Measurements from ENCODE around the gene DLG3. TPM values are rescaled to one million over a fixed set of nuclear protein-coding genes. Genes with fewer than 3 reads are reported as not detected.

DLG3 gene
- total and polyA plus RNA-seq, 2 of the 8 experiments (the other 6 are each of a cell fraction or from before 2014, with no cell fraction given), result 29.2 to 63.8 TPM

GRCh38 chrX:70479922-70480659, 35.5 kb downstream of the DLG3 start:
- Histone ChIP-seq H4K91ac (replicated peaks; ENCODE audit: insufficient read length, low read length) (no peak overlapping the region), H3K4me1 (replicated peaks in 1 of 4; ENCODE audit: control insufficient read depth in 3 of 4, insufficient read depth in 4 of 4, low read length in 3 of 4) (peaks cover 7 to 34% (median 24%) of the 10 kb centered on the region in 4 experiments; a peak in 6 of 7 replicates), H3K9ac (replicated peaks in 1 of 4; ENCODE audit: extremely low read depth in 1 of 4, low read depth in 3 of 4, low read length in 3 of 4) (no peak overlapping the region), H2AFZ (ENCODE audit: low read length) (no peak overlapping the region), H4K5ac (ENCODE audit: insufficient read length, low read depth, low read length) (no peak overlapping the region), H4K8ac (ENCODE audit: extremely low read depth, insufficient read depth, low read length) (no peak overlapping the region), H3K23ac (ENCODE audit: insufficient read length) (no peak overlapping the region), H3K9me3 (ENCODE audit: insufficient read depth in 2 of 2, low read depth in 1 of 2, low read length in 1 of 2) (no peaks in the 10 kb centered on the region), H3K56ac (replicated peaks; ENCODE audit: insufficient read length, low read depth, low read length) (no peak overlapping the region), H3K79me2 (ENCODE audit: control insufficient read depth in 1 of 2, insufficient read depth in 2 of 2, low read length in 2 of 2) (peaks cover 0 to 70% of the 10 kb centered on the region in 2 experiments; a peak in 2 of 4 replicates), H3K36me3 (ENCODE audit: control insufficient read depth in 2 of 4, insufficient read depth in 4 of 4, low read length in 3 of 4) (peaks cover 0 to 24% (median 6%) of the 10 kb centered on the region in 4 experiments; a peak in 4 of 8 replicates), H3K79me1 (ENCODE audit: low read depth, low read length) (peaks cover 4% of the 10 kb centered on the region), H3K23me2 (ENCODE audit: low read depth, low read length) (peaks cover 1% of the 10 kb centered on the region), H3K27ac (ENCODE audit: low read depth, low read length) (no peak overlapping the region), H4K20me1 (replicated peaks in 1 of 2; ENCODE audit: control insufficient read depth in 1 of 2, insufficient read depth in 2 of 2, low read length in 2 of 2) (peaks cover 4 to 29% of the 10 kb centered on the region in 2 experiments), H2BK120ac (replicated peaks; ENCODE audit: low read depth, low read length) (no peak overlapping the region), H3K4me3 (ENCODE audit: extremely low read depth in 1 of 4, insufficient read depth in 2 of 4, low read depth in 3 of 4, low read length in 4 of 4) (no peak overlapping the region), H3K18ac (ENCODE audit: extremely low read depth, low read length) (no peak overlapping the region), H2AK5ac (ENCODE audit: low read depth, low read length) (no peak overlapping the region), H3K4ac (replicated peaks; ENCODE audit: insufficient read length, low read depth, low read length) (no peak overlapping the region), H2BK20ac (ENCODE audit: low read length) (no peak overlapping the region), H2BK5ac (ENCODE audit: low read depth, low read length) (no peak overlapping the region), H3K27me3 (replicated peaks in 1 of 4; ENCODE audit: control insufficient read depth in 3 of 4, extremely low read depth in 1 of 4, insufficient read depth in 3 of 4, low read length in 3 of 4) (no peaks in the 10 kb centered on the region), H2BK15ac (ENCODE audit: low read length) (no peak overlapping the region), H2BK12ac (ENCODE audit: low read depth, low read length) (no peak overlapping the region), H3K14ac (ENCODE audit: insufficient read length) (no peak overlapping the region), H3K4me2 (ENCODE audit: insufficient read depth in 1 of 2, low read depth in 2 of 2, low read length in 2 of 2) (peak overlapping the region; percentile 39 to 88)
- POLR2A ChIA-PET (ENCODE audit: partially characterized antibody), result interaction anchor here (0.9 to 5.3 kb wide), 6 partner anchors 10 to 26 kb away, joined by 3 to 29 read pairs (median 4); no protein-coding TSS in a partner anchor
- CTCF ChIA-PET (ENCODE audit: partially characterized antibody), result interaction anchor here (0.8 to 1.5 kb wide), 6 partner anchors 12 to 26 kb away, joined by 3 to 6 read pairs (median 4); no protein-coding TSS in a partner anchor
- FAIRE-seq (no peak), DNase-seq (ENCODE audit: low read depth in 1 of 2, low spot score in 2 of 2) (no peak)
- WGBS, 2 experiments (ENCODE audit: extremely low coverage in 1 of 2, insufficient coverage in 1 of 2, insufficient read length in 1 of 2, insufficient replicate concordance in 2 of 2, low coverage in 1 of 2, low lambda C conversion rate in 2 of 2, missing lambda C conversion rate in 1 of 2), result 26% methylated on average over 5 of the region's 6 CpGs; no CpG with 5 or more reads in 1 of the 2 experiments
- no peak for TF ChIP-seq TAF7 (optimal IDR thresholded peaks at IDR 0.05; ENCODE audit: borderline replicate concordance, low read depth, low read length)
